ENCODE results near the gene AFDN. TPM values are rescaled to one million over a fixed set of nuclear protein-coding genes. Genes with fewer than 3 reads are reported as not detected.

AFDN gene, protein sequence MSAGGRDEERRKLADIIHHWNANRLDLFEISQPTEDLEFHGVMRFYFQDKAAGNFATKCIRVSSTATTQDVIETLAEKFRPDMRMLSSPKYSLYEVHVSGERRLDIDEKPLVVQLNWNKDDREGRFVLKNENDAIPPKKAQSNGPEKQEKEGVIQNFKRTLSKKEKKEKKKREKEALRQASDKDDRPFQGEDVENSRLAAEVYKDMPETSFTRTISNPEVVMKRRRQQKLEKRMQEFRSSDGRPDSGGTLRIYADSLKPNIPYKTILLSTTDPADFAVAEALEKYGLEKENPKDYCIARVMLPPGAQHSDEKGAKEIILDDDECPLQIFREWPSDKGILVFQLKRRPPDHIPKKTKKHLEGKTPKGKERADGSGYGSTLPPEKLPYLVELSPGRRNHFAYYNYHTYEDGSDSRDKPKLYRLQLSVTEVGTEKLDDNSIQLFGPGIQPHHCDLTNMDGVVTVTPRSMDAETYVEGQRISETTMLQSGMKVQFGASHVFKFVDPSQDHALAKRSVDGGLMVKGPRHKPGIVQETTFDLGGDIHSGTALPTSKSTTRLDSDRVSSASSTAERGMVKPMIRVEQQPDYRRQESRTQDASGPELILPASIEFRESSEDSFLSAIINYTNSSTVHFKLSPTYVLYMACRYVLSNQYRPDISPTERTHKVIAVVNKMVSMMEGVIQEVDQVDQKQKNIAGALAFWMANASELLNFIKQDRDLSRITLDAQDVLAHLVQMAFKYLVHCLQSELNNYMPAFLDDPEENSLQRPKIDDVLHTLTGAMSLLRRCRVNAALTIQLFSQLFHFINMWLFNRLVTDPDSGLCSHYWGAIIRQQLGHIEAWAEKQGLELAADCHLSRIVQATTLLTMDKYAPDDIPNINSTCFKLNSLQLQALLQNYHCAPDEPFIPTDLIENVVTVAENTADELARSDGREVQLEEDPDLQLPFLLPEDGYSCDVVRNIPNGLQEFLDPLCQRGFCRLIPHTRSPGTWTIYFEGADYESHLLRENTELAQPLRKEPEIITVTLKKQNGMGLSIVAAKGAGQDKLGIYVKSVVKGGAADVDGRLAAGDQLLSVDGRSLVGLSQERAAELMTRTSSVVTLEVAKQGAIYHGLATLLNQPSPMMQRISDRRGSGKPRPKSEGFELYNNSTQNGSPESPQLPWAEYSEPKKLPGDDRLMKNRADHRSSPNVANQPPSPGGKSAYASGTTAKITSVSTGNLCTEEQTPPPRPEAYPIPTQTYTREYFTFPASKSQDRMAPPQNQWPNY (N-terminal part only)
- total RNA-seq (2022; extraction: Qiagen RNA extraction): 13.0 to 21.4 TPM (median 18.3 TPM) in 5 replicates

DNA sequence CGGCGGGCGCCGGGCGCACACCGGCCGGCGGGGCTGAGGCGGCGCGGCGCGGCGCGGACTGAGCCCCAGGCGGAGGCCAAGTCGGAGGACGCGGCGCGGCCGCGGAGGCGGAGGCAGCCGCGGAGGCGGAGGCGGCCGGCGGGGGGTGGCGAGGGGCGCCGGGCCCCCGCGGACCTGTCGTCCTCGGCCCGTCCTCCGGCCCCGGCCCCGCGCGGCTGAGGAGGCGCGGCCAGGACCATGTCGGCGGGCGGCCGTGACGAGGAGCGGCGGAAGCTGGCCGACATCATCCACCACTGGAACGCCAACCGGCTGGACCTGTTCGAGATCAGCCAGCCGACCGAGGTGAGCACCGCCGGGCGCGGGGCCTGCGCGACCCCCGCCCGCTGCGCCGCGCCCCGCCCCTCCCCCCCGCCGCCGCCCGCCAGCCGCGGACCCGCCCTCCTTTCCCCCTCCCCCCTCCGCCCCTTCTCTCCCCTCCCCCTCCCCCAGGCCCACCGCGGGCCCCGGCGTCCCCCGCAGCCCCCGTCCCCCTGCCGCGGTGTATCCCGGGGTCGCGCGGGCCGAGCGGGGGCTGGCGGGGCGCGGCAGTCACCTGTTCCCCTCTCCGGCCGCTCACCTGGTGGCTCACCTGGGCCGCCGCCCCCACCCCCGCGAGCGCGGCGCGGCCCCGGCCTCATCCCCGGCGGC lies at the start of gene AFDN:
Gene AFDN (plus strand): TSS at position 16 of the 687 bp plus-strand sequence. CDS start 222 bp downstream, at position 238.

DNA sequence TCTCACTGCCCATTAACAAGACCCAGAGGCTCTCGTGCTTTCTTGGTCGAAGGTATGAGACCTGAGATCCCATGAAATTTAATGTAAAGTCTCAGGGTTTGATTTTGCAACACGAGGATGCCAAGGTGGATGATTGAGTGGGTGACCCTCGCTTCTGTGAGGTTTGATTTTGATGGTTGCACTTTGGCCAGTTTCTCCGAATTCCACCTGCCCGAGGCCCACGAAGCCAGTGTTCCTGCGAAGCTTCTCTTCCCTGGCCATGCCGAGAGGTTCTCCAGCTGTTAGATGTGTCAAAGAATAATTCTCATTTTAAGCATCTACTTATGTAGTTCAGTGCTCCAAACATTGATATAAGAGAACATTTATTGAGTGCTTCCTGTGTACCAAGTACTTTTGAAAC lies 170.9 kb downstream of the AFDN start, which contains the start of gene KIF25:
Gene KIF25 (plus strand): TSS at position 30 of the 400 bp plus-strand sequence. CDS start 31,915 bp downstream, outside the sequence.

Other genes starting within 250 kb of the AFDN start
- gene KIF25, start 170.8 kb downstream of the AFDN start, total RNA-seq (2022; extraction: Qiagen RNA extraction): 0.08 TPM in 1 of 5 replicates, not detected in the others

Measured in A549 treated with Mapracorat at 1 μM for 4 hours (cell line).